GM18517 (cell line): Measurements from ENCODE around the gene ANAPC10.
"Not testable (repeated sequence)": the region's sequence is repeated elsewhere in the genome, so short reads cannot be mapped to it uniquely, and the experiment has no call there.

Experiments
- ATAC-seq: cut with Tn5 transposase; IDR thresholded peaks from one replicate; pipeline ENCODE4 v1.9.1; 2021; ENCODE audit warnings: mild to moderate bottlenecking, moderate library complexity; ENCODE audit not compliant: unreplicated experiment

ANAPC10 gene

GRCh38 chr4:145012841-145013240, 85.2 kb downstream of the ANAPC10 start:
- no peak for ATAC-seq

GRCh38 chr4:145011636-145012035, 86.4 kb downstream of the ANAPC10 start:
- ATAC-seq: no peak

DNA sequence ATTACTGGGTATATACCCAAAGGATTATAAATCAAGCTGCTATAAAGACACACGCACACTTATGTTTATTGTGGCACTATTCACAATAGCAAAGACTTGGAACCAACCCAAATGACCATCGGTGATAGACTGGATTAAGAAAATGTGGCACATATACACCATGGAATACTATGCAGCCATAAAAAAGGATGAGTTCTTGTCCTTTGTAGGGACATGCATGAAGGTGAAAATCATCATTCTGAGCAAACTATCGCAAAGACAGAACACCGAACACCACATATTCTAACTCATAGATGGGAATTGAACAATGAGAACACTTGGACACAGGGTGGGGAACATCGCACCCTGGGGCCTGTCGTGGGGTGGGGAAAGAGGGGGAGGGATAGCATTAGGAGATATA, 87.7 kb downstream of the ANAPC10 start:
- not testable (repeated sequence) for ATAC-seq

GRCh38 chr4:145003675-145004074, 94.3 kb downstream of the ANAPC10 start:
- no peak for ATAC-seq

- ATAC-seq: no peak
Observed at GRCh38 chr4:145001635-145002034, 96.4 kb downstream of the ANAPC10 start.

GRCh38 chr4:145000656-145001055, 97.3 kb downstream of the ANAPC10 start:
- ATAC-seq: not testable (repeated sequence)

DNA sequence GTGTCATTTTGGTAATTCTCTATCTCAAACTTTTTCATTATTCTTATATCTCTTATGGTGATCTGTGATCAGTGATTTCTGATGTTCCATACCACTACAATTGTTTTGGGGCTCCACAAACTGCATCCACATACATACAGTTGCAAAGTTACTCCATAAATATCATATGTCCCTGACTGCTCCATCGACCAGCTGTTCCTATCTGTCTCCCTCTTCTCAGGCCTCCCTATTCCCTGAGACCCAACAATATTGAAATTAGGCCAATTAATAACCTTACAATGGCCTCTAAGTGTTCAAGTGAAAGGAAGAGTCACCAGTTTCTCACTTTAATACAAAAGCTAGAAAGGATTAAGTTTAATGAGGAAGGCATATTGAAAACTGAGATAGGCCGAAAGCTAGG, 108.7 kb downstream of the ANAPC10 start:
- ATAC-seq: no peak

DNA sequence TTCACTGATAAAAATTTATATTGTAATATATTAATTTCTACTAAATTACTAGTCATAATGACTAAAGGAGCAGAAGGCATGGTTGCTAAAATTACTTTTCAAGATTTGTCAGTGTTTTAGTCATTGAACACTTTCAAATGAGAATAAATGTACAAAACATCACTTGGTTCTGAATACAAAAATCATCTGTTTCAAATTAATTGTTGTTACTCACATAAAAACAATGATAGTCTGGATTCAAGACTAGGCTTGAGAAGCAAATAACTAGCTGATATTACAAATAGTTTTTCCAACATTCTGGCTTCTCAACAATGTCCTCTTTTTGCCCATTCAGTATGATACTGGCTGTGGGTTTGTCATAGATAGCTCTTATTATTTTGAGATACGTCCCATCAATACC, 112.5 kb downstream of the ANAPC10 start:
- no peak for ATAC-seq

GRCh38 chr4:144985014-144985413, 113.0 kb downstream of the ANAPC10 start:
- no peak for ATAC-seq

DNA sequence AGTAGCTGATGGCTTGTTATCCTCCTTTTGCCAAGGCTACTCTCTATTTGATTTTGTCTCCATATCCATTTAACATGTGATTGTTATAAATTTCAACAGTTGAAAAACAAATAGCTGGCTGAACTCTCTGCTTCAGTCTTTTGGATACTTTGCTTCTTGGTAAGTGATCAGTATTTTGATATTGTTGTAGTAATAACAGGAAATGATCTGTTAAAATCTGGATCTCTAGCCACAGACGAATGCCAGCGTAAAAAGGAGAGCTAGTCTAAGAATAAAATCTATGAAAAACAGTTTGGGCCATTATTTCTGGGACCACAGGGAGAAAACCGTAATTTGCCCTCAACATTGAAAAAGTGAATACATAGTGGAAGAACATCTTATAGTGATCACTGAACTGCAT, 113.8 kb downstream of the ANAPC10 start:
- no peak for ATAC-seq

DNA sequence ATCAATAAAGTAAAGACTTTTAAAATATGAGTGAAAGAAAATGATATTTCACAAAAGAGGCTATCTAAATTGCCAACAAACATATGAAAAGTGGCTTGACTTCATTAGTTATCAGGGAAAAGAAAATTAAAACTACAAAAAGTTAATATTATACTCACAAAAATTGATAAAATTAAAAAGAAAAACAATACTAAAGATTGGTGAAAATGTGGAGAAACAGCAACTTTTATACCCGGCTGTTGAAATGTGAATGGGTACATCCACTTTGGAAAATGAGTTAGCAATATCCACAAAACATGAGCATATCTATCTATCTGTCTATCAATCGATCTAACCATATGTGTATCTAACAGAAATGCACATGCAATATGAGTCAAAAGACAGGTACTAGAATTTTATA, 122.3 kb downstream of the ANAPC10 start:
- no peak for ATAC-seq

DNA sequence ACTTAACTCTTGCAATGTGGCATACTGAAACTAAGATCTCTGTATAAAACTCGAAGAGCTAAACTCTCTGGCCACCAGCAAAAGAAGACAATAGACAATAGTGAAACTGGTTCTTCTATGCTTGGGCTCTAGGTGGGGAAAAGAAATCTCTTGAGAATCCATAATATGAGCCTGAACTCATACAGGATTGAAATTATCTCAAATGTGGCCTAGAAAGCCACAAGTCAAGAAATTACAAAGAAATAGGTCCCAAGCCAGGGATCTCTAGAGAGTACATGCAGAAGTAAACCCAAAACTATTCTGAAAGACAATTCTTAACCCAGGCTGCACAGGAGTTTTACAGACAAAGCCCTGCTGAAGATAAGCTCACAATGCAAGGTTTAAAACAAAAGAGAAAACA, 127.4 kb downstream of the ANAPC10 start:
- peak; percentile 67 for ATAC-seq

GRCh38 chr4:144969821-144970220, 128.2 kb downstream of the ANAPC10 start:
- ATAC-seq: no peak

DNA sequence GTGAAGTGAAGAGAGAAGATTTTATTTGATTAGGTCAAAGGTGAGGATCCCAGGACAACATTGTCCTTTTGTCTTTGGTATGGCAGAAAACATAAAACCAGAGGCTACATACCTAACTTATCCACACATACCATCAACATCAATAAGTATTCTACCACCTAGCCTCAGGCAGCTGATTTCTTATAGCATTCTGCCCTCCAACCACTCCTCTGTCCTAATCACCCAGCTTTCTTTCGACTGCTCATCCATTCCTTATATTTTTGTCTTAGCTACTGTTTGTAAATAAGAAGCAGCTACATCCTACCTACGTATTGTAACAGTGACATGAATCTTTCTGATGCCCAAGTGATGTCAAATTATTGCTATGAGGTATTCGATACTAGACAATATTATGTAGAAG, 129.4 kb downstream of the ANAPC10 start:
- no peak for ATAC-seq

DNA sequence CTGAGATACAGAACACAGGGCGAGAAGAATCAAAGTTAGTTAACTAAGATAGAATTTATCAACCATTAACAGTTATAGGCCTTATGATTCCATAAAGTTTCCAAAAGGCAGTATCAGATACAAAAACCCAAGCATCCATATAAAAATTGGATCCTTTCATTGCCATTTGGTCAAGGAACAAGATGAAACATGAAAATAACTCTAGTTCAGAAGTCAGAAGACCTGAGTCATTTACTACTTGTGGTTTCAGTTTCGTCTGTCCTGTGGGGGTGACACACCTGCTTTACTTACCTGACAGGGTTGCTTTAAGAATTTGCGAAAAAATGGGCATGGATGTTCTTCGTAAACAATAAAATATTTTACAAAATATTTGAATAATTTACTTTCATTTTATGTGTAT, 130.8 kb downstream of the ANAPC10 start:
- peak; percentile 73 for ATAC-seq

DNA sequence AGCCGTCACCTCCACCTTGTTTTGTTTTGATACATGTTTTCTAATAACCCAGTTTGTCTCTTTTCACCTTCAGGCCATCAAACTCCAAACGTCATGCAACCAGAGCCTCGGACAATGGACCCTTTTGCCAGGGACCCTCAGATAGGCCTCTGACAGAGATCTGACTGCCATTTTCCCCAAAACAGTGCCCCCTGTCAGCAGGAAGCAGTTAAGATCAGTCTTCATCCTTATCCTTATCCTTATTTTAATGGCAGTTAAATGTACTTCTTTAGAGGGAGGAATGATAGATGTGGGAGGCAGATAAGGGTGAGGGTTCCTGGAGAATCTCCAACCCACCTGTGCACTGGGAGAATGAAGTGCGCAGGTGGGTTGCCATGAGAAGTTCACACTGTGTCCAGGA, 135.7 kb downstream of the ANAPC10 start:
- no peak for ATAC-seq

- no peak for ATAC-seq
Observed at GRCh38 chr4:144955104-144955503, 142.9 kb downstream of the ANAPC10 start.

GRCh38 chr4:144954230-144954629, 143.8 kb downstream of the ANAPC10 start:
- ATAC-seq: no peak

DNA sequence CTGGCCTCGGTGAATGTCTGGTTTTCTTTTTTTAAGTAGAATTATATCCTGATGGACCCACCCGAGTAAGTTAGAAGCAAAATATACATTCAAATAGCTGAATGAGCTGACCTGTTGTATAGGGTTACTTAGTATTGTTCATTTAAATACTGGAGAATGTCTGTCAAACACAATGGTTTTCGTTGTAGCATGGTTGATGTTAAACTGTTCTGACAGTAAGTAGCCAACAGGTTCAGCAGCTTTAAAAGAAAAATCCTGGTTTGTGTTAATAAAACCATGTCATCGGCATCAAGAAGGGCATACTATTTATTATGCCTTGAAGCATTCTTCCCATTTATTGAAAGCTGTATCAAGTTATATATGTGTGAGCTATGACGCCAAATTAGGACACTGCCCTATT, 149.6 kb downstream of the ANAPC10 start:
- no peak for ATAC-seq

DNA sequence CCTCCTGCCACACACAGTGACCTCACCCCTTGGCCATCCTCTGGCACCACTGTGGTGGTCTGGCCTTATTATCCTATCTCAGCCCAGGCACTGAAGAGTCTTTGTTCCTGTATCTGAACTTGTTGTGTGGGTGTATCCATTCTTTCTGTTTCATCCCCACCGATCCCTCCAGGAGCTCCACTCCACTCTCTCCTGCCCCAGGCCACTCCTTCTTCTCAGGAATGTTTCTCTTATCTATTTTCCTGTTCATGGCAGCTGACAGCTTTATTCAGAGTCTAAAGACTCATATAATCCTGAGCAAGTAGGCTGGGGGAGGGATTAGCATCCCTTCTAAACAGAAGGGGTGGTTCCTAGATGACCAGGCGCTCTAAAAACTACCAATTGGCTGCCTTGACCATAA, 150.0 kb downstream of the ANAPC10 start:
- no peak for ATAC-seq
